GM10266 (cell line): ENCODE measurements around the gene PARVB.

Experiments
- DNase-seq: peaks from one replicate; pipeline ENCODE4 v3.0.0; 2012; ENCODE audit errors: extremely low spot score
- TF ChIP-seq, protein P1 (sequence below): IDR thresholded peaks from 2 replicates; pipeline ENCODE4 v1.5.1; 2012; ENCODE audit warnings: mild to moderate bottlenecking, low read depth; ENCODE audit not compliant: control insufficient read depth, insufficient read depth; ENCODE audit errors: missing control alignments

PARVB gene

GRCh38 chr22:44028091-44028490, 4.0 kb downstream of the PARVB start:
- no peak for DNase-seq
- TF ChIP-seq, protein P1, sequence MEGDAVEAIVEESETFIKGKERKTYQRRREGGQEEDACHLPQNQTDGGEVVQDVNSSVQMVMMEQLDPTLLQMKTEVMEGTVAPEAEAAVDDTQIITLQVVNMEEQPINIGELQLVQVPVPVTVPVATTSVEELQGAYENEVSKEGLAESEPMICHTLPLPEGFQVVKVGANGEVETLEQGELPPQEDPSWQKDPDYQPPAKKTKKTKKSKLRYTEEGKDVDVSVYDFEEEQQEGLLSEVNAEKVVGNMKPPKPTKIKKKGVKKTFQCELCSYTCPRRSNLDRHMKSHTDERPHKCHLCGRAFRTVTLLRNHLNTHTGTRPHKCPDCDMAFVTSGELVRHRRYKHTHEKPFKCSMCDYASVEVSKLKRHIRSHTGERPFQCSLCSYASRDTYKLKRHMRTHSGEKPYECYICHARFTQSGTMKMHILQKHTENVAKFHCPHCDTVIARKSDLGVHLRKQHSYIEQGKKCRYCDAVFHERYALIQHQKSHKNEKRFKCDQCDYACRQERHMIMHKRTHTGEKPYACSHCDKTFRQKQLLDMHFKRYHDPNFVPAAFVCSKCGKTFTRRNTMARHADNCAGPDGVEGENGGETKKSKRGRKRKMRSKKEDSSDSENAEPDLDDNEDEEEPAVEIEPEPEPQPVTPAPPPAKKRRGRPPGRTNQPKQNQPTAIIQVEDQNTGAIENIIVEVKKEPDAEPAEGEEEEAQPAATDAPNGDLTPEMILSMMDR: no peak

DNA sequence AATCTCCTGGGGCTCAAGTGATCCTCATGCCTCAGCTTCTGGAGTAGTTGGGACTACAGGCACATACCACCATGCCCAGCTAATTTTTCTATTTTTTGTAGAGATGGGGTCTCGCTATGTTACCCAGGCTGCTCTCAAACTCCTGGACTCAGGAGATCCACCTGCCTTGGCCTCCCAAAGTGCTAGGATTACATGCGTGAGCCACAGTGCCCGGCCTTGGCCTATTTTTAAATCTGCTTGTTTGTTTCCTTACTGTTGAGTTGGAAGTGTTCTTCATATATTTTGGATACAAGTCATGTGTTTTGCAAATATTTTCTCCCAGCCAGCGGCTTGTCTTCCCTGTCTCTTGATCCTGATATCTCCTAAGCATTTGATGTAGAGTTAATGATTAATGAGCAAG, 5.0 kb downstream of the PARVB start:
- DNase-seq: no peak
- TF ChIP-seq, protein P1: no peak

GRCh38 chr22:44030051-44030701, 6.1 kb downstream of the PARVB start:
- no peak for DNase-seq
- TF ChIP-seq, protein P1: no peak

DNA sequence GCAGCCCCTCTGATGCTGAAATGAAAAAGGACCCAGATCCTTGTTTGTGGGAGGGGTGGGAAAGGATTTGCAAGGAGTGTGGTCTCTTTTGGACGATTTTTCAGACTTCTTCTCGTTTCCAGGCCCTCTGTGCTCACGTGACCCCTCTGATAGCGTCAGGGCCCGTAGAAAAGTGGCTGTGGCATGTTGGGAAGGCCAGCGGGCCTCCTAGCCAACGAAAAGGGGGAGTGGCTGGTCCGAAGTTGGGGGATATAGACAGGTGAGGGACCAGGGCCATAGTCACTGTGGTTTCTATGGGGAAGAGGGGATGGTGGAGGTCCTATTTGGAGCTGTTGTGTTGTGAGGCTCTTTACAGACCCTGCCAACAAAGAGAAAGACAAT, 6.6 kb downstream of the PARVB start:
- DNase-seq: no peak
- TF ChIP-seq, protein P1: no peak

DNA sequence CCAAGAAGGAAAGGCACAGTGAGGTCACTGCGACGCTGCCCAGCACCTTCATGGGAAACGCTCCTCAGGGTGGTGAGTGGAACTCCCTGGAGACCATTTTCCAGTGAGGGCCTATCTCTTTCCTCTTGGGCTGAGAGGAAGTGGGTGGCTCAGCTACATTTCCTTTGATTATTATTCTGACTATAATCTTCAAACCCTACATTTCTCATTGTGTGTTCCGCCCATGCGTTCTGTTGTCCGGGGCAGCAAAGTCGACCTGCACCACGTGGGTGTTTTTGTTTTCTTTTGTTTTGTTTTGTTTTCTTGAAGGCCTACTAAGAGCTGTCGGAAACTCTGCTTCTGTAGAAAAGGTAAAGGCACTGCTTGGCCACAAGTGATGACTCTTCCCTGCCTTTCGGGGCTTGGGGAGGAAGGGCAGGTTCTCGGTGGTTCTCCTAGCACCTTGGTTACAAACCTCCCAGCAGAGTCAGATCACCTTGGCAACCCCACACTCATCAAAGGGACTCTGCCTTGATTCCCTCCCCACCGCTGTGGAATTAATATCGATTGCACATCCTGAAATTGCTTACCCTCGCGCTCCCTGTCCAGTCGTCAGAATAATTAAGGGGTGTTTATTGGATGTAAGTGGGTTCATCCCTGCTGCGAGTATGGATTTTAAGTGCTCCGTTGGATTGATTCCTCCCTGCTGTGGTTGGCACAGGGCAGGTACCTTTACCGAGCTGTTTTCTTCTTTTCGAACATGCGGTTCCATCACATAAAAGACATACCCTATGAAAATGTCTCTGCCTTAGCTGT, 7.3 kb downstream of the PARVB start:
- TF ChIP-seq, protein P1: no peak
- DNase-seq: no peak

- DNase-seq: no peak
- TF ChIP-seq, protein P1: no peak
These were observed 8.1 kb downstream of the PARVB start for GRCh38 chr22:44032126-44032730.

GRCh38 chr22:44033287-44033686, 9.2 kb downstream of the PARVB start:
- DNase-seq: no peak
- TF ChIP-seq, protein P1: no peak
